ENCODE results near the gene MYO15A.
A peak's percentile ranks its signal among the peaks of the same experiment; 100 is the strongest.

Gene MYO15A

GRCh38 chr17:18182978-18183333 lies 74.4 kb downstream of the MYO15A start:
- H3K4me1 ChIP-seq (ENCODE audit: low read length): peaks cover 29% of the 10 kb centered on the region; the same call in 1 of the 2 replicates
- peak overlapping the region; percentile 95 for H3K27ac ChIP-seq (ENCODE audit: low read length)
- H3K4me3 ChIP-seq (ENCODE audit: low read length): peak overlapping the region; percentile 92
- peak overlapping the region; percentile 70 for H2AFZ ChIP-seq (ENCODE audit: low read length)
- H3F3A ChIP-seq (ENCODE audit: insufficient read depth, low read length): peaks cover 12% of the 10 kb centered on the region
- no peaks in the 10 kb centered on the region for H3K27me3 ChIP-seq (replicated peaks; ENCODE audit: insufficient read depth, low read length)
- peak overlapping the region; percentile 89 for H3K9ac ChIP-seq (ENCODE audit: low read length)
- peak overlapping the region; percentile 64 for H3K4me2 ChIP-seq (ENCODE audit: low read depth, low read length)
- H3K79me2 ChIP-seq (ENCODE audit: low read length): peaks cover 42% of the 10 kb centered on the region
- no peaks in the 10 kb centered on the region for H3K9me2 ChIP-seq (replicated peaks; ENCODE audit: insufficient read depth, low read length)
- no peak for TF ChIP-seq CTCF (IDR thresholded peaks at IDR 0.05; ENCODE audit: low read length)
- TF ChIP-seq EZH2phosphoT487 (IDR thresholded peaks at IDR 0.05; ENCODE audit: low read length): no peak
- TF ChIP-seq EZH2 (optimal IDR thresholded peaks at IDR 0.05; ENCODE audit: low read depth, low read length): no peak
- no peaks in the 10 kb centered on the region for H3K9me3 ChIP-seq (replicated peaks; ENCODE audit: insufficient read depth, low read length)
- peaks cover 28% of the 10 kb centered on the region for H4K20me1 ChIP-seq (ENCODE audit: insufficient read depth, low read length)
- DNase-seq: peak; percentile 77
- no peaks in the 10 kb centered on the region for H3K36me3 ChIP-seq (replicated peaks; ENCODE audit: insufficient read depth, low read length)

- H2AFZ ChIP-seq (ENCODE audit: low read length): peak within 1 kb of the TSS; percentile 70
- no peak for TF ChIP-seq EZH2phosphoT487 (IDR thresholded peaks at IDR 0.05; ENCODE audit: low read length)
- no peak for TF ChIP-seq EZH2 (optimal IDR thresholded peaks at IDR 0.05; ENCODE audit: low read depth, low read length)
- 0 out of 2 replicates have a peak, but pooled peaks have one; percentile 10 for TF ChIP-seq CTCF (IDR thresholded peaks at IDR 0.05; ENCODE audit: low read length)
- peak within 1 kb of the TSS; percentile 89 for H3K9ac ChIP-seq (ENCODE audit: low read length)
- H3K27me3 ChIP-seq (replicated peaks; ENCODE audit: insufficient read depth, low read length): no peaks in the 10 kb centered on the region
- H4K20me1 ChIP-seq (ENCODE audit: insufficient read depth, low read length): peaks cover 33% of the 10 kb centered on the region
- H3F3A ChIP-seq (ENCODE audit: insufficient read depth, low read length): peaks cover 12% of the 10 kb centered on the region
- H3K79me2 ChIP-seq (ENCODE audit: low read length): peaks cover 48% of the 10 kb centered on the region
- H3K9me2 ChIP-seq (replicated peaks; ENCODE audit: insufficient read depth, low read length): no peaks in the 10 kb centered on the region
- H3K4me2 ChIP-seq (ENCODE audit: low read depth, low read length): peak within 1 kb of the TSS; percentile 90
- no peaks in the 10 kb centered on the region for H3K36me3 ChIP-seq (replicated peaks; ENCODE audit: insufficient read depth, low read length)
- peak within 1 kb of the TSS; percentile 95 for H3K27ac ChIP-seq (ENCODE audit: low read length)
- H3K9me3 ChIP-seq (replicated peaks; ENCODE audit: insufficient read depth, low read length): no peaks in the 10 kb centered on the region
- H3K4me3 ChIP-seq (ENCODE audit: low read length): peak within 1 kb of the TSS; percentile 92
- peak; percentile 100 for DNase-seq
- peaks cover 29% of the 10 kb centered on the region; the same call in 1 of the 2 replicates for H3K4me1 ChIP-seq (ENCODE audit: low read length)
Observed at GRCh38 chr17:18183334-18184142, 75.0 kb downstream of the MYO15A start, which contains the start of gene ALKBH5. ALKBH5 (plus strand) TSS chr17:18183828; CDS start chr17:18184244, 416 bp downstream.

- H4K20me1 ChIP-seq (ENCODE audit: insufficient read depth, low read length): peaks cover 34% of the 10 kb centered on the region
- H2AFZ ChIP-seq (ENCODE audit: low read length): peak overlapping the region; percentile 28; the same call in 1 of the 2 replicates
- H3K27ac ChIP-seq (ENCODE audit: low read length): peak overlapping the region; percentile 95; the same call in 1 of the 2 replicates
- peaks cover 56% of the 10 kb centered on the region for H3K79me2 ChIP-seq (ENCODE audit: low read length)
- peaks cover 29% of the 10 kb centered on the region; the same call in 1 of the 2 replicates for H3K4me1 ChIP-seq (ENCODE audit: low read length)
- H3K9me2 ChIP-seq (replicated peaks; ENCODE audit: insufficient read depth, low read length): no peaks in the 10 kb centered on the region
- peak overlapping the region; percentile 92 for H3K4me3 ChIP-seq (ENCODE audit: low read length)
- peaks cover 12% of the 10 kb centered on the region for H3F3A ChIP-seq (ENCODE audit: insufficient read depth, low read length)
- TF ChIP-seq EZH2phosphoT487 (IDR thresholded peaks at IDR 0.05; ENCODE audit: low read length) (no peak), EZH2 (optimal IDR thresholded peaks at IDR 0.05; ENCODE audit: low read depth, low read length) (no peak), CTCF (IDR thresholded peaks at IDR 0.05; ENCODE audit: low read length) (no peak)
- DNase-seq: peak; percentile 34
- H3K4me2 ChIP-seq (ENCODE audit: low read depth, low read length): peak overlapping the region; percentile 90
- no peaks in the 10 kb centered on the region for H3K36me3 ChIP-seq (replicated peaks; ENCODE audit: insufficient read depth, low read length)
- H3K9ac ChIP-seq (ENCODE audit: low read length): peak overlapping the region; percentile 89
- H3K27me3 ChIP-seq (replicated peaks; ENCODE audit: insufficient read depth, low read length): no peaks in the 10 kb centered on the region
- H3K9me3 ChIP-seq (replicated peaks; ENCODE audit: insufficient read depth, low read length): no peaks in the 10 kb centered on the region
Observed at GRCh38 chr17:18184143-18185031, 75.8 kb downstream of the MYO15A start.
